CD4-positive, alpha-beta memory T cell (primary cell): ENCODE results near the gene ARSJ. TPM values are rescaled to one million over a fixed set of nuclear protein-coding genes. Genes with fewer than 3 reads are reported as not detected.

Experiments used
- CTCF ChIA-PET: fragments of 350-600 bp; sonication (Branson Sonifier 250); formaldehyde crosslinking; loops from one replicate; lab custom pipeline; 2021; ENCODE audit warnings: inconsistent platforms; ENCODE audit not compliant: partially characterized antibody; lab: Charles Lee
- POLR2A ChIA-PET: fragments of 350-600 bp; sonication (Branson Sonifier 250); formaldehyde crosslinking; loops from one replicate; lab custom pipeline; 2021; ENCODE audit not compliant: partially characterized antibody; lab: Charles Lee
- DNase-seq, 5 donors: peaks; one replicate each; pipeline versions ENCODE4 v3.0.0 to v3.0.0-alpha.2; 2020 to 2022; ENCODE audit warnings: mixed read lengths in 1 of 5
- H3K27ac ChIP-seq: one replicate; pipeline ENCODE4 v1.7.0; 2013; ENCODE audit warnings: low read depth, low read length
- H3K27me3 ChIP-seq: 2 replicates; pipeline ENCODE4 v1.7.0; 2013; ENCODE audit warnings: mild to moderate bottlenecking, low read length, moderate library complexity; ENCODE audit not compliant: insufficient read depth
- H3K36me3 ChIP-seq: 2 replicates; pipeline ENCODE4 v1.7.0; 2013; ENCODE audit warnings: mild to moderate bottlenecking, low read length, moderate library complexity; ENCODE audit not compliant: insufficient read depth
- H3K4me1 ChIP-seq: 2 replicates; pipeline ENCODE4 v1.7.0; 2013; ENCODE audit warnings: mild to moderate bottlenecking, low read length, moderate library complexity; ENCODE audit not compliant: insufficient read depth
- H3K4me3 ChIP-seq, 2 donors: one replicate each; pipeline ENCODE4 v1.7.0; 2013; ENCODE audit warnings: low read length in 2 of 2, mild to moderate bottlenecking in 1 of 2
- H3K9me3 ChIP-seq, 2 donors: one replicate each; pipeline ENCODE4 v1.7.0; 2013; ENCODE audit warnings: low read length in 2 of 2, control low read depth in 1 of 2; ENCODE audit not compliant: control insufficient read depth in 1 of 2
- H3K27ac Mint-ChIP-seq, 7 donors: one replicate each; pipeline ENCODE4 v1.8.0; 2020 to 2021; ENCODE audit warnings: mixed read lengths in 7 of 7, mild to moderate bottlenecking in 6 of 7, inconsistent platforms in 3 of 7, moderate library complexity in 3 of 7
- H3K27me3 Mint-ChIP-seq, 2 donors: one replicate each; pipeline ENCODE4 v1.8.0; 2020 to 2021; ENCODE audit warnings: mixed read lengths in 2 of 2
- H3K36me3 Mint-ChIP-seq, 2 donors: one replicate each; pipeline ENCODE4 v1.8.0; 2020 to 2021; ENCODE audit warnings: mixed read lengths in 2 of 2, inconsistent platforms in 1 of 2, mild to moderate bottlenecking in 1 of 2
- H3K4me1 Mint-ChIP-seq, 4 donors: one replicate each; pipeline ENCODE4 v1.8.0; 2020 to 2021; ENCODE audit warnings: mixed read lengths in 4 of 4, mild to moderate bottlenecking in 1 of 4
- H3K4me3 Mint-ChIP-seq, 8 donors: one replicate each; pipeline ENCODE4 v1.8.0; 2020 to 2021; ENCODE audit warnings: mixed read lengths in 8 of 8, mild to moderate bottlenecking in 7 of 8, moderate library complexity in 6 of 8, inconsistent platforms in 3 of 8
- H3K9me3 Mint-ChIP-seq, 8 donors: one replicate each; pipeline ENCODE4 v1.8.0; 2020 to 2021; ENCODE audit warnings: mixed read lengths in 8 of 8, mild to moderate bottlenecking in 5 of 8, inconsistent platforms in 3 of 8, moderate library complexity in 1 of 8
- intact Hi-C: fragments of 100-400 bp; cut with micrococcal nuclease; formaldehyde crosslinking; loops from one replicate; pipeline ENCODE4 v1.15.1; 2023
- polyA plus RNA-seq, 2 donors: library from polyadenylated mRNA; unstranded; fragments of 300-500 nt; fragmentation: Illumina TruSeq; gene quantifications; one replicate each; pipeline ENCODE4 v1.2.3, GENCODE V29; 2021
- total RNA-seq, 2 experiments: library from RNA; stranded (reverse); gene quantifications; one replicate each; pipeline ENCODE4 v1.2.3, GENCODE V29; 2021

The ARSJ gene
- total and polyA plus RNA-seq, 4 experiments from 2014 or later, result 0.15 to 0.17 (median 0.15) TPM; not detected in 1

- no peak for DNase-seq
- Mint-ChIP-seq H3K4me1 (peaks cover 11 to 41% (median 21%) of the 10 kb centered on the region in 4 donors), H3K9me3 (peaks cover 0 to 15% (median 9%) of the 10 kb centered on the region in 8 donors), H3K27ac (peak overlapping the region in 1 of 7 donors; percentile 5), H3K36me3 (peaks cover 0 to 3% of the 10 kb centered on the region in 2 donors), H3K27me3 (peaks cover 21 to 27% of the 10 kb centered on the region in 2 donors), H3K4me3 (peak overlapping the region in 3 of 8 donors; percentile 14 to 57 (median 22))
- no peaks in the 10 kb centered on the region for H3K36me3 ChIP-seq
- no peak overlapping the region for H3K27ac ChIP-seq
- ChIA-PET POLR2A (no interaction called here), CTCF (no interaction called here)
- no peaks in the 10 kb centered on the region for H3K9me3 ChIP-seq
- intact Hi-C loops, result no loop called here
- H3K27me3 ChIP-seq, result no peaks in the 10 kb centered on the region
- no peak overlapping the region for H3K4me3 ChIP-seq
- peaks cover 13% of the 10 kb centered on the region for H3K4me1 ChIP-seq
These were observed 2.5 kb downstream of the ARSJ start for GRCh38 chr4:113976741-113977525.

DNA sequence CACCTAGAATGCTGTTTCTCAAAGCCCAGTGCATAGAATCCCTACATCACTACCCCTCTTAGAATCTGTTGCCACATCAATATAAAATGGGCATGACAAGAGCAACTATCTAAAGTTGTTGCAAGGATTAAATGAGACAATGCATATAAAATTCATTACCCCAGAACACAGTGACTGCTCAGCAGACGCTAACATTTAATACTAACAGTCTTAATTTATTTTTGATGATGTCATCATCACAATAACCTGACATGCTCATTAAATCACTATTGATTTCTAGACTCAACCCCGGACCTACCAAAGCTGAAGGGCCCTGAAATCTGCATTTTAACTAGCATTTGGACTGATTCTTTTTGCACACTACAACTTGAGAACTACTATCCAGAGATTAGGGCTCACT is 3.9 kb downstream of the ARSJ start:
- no peak overlapping the region for H3K4me3 Mint-ChIP-seq
- peaks cover 0 to 3% of the 10 kb centered on the region in 2 donors for H3K36me3 Mint-ChIP-seq
- Histone ChIP-seq H3K4me1 (peaks cover 13% of the 10 kb centered on the region), H3K27ac (no peak overlapping the region), H3K9me3 (no peaks in the 10 kb centered on the region), H3K27me3 (no peaks in the 10 kb centered on the region), H3K36me3 (no peaks in the 10 kb centered on the region), H3K4me3 (no peak overlapping the region)
- H3K27me3 Mint-ChIP-seq, result peaks cover 12 to 17% of the 10 kb centered on the region in 2 donors
- peaks cover 11 to 36% (median 20%) of the 10 kb centered on the region in 4 donors for H3K4me1 Mint-ChIP-seq
- H3K27ac Mint-ChIP-seq, result no peak overlapping the region
- ChIA-PET POLR2A (no interaction called here), CTCF (no interaction called here)
- DNase-seq, result no peak
- intact Hi-C loops, result no loop called here
- peaks cover 0 to 15% (median 9%) of the 10 kb centered on the region in 8 donors for H3K9me3 Mint-ChIP-seq

- no peak overlapping the region for H3K4me3 Mint-ChIP-seq
- no peak overlapping the region for H3K4me3 ChIP-seq
- ChIA-PET POLR2A (no interaction called here), CTCF (no interaction called here)
- H3K9me3 ChIP-seq, result no peaks in the 10 kb centered on the region
- H3K9me3 Mint-ChIP-seq, result peaks cover 0 to 15% (median 9%) of the 10 kb centered on the region in 8 donors
- intact Hi-C loops, result no loop called here
- DNase-seq, result no peak
- H3K4me1 ChIP-seq, result peaks cover 4% of the 10 kb centered on the region
- peaks cover 0 to 3% of the 10 kb centered on the region in 2 donors for H3K36me3 Mint-ChIP-seq
- H3K4me1 Mint-ChIP-seq, result peaks cover 5 to 25% (median 10%) of the 10 kb centered on the region in 4 donors
- H3K27ac Mint-ChIP-seq, result no peak overlapping the region
- no peaks in the 10 kb centered on the region for H3K36me3 ChIP-seq
- H3K27ac ChIP-seq, result no peak overlapping the region
- peaks cover 2 to 15% of the 10 kb centered on the region in 2 donors for H3K27me3 Mint-ChIP-seq
- no peaks in the 10 kb centered on the region for H3K27me3 ChIP-seq
These were observed 5.0 kb downstream of the ARSJ start for GRCh38 chr4:113974467-113974866.

GRCh38 chr4:113973345-113973744 is 6.1 kb downstream of the ARSJ start:
- peaks cover 0 to 3% of the 10 kb centered on the region in 2 donors for H3K36me3 Mint-ChIP-seq
- DNase-seq, result no peak
- no peak overlapping the region for H3K27ac ChIP-seq
- no peaks in the 10 kb centered on the region for H3K9me3 ChIP-seq
- H3K4me3 Mint-ChIP-seq, result no peak overlapping the region
- H3K27me3 Mint-ChIP-seq, result peaks cover 2 to 11% of the 10 kb centered on the region in 2 donors
- H3K4me1 Mint-ChIP-seq, result peaks cover 2 to 13% (median 5%) of the 10 kb centered on the region in 4 donors
- no peaks in the 10 kb centered on the region for H3K36me3 ChIP-seq
- ChIA-PET CTCF (no interaction called here), POLR2A (no interaction called here)
- H3K27me3 ChIP-seq, result no peaks in the 10 kb centered on the region
- H3K4me3 ChIP-seq, result no peak overlapping the region
- intact Hi-C loops, result no loop called here
- H3K27ac Mint-ChIP-seq, result no peak overlapping the region
- H3K4me1 ChIP-seq, result no peaks in the 10 kb centered on the region
- H3K9me3 Mint-ChIP-seq, result peaks cover 0 to 15% (median 10%) of the 10 kb centered on the region in 8 donors

GRCh38 chr4:113972781-113973180 is 6.7 kb downstream of the ARSJ start:
- Mint-ChIP-seq H3K4me3 (no peak overlapping the region), H3K27ac (peak overlapping the region in 1 of 7 donors; percentile 10), H3K9me3 (peaks cover 0 to 15% (median 10%) of the 10 kb centered on the region in 8 donors)

DNA sequence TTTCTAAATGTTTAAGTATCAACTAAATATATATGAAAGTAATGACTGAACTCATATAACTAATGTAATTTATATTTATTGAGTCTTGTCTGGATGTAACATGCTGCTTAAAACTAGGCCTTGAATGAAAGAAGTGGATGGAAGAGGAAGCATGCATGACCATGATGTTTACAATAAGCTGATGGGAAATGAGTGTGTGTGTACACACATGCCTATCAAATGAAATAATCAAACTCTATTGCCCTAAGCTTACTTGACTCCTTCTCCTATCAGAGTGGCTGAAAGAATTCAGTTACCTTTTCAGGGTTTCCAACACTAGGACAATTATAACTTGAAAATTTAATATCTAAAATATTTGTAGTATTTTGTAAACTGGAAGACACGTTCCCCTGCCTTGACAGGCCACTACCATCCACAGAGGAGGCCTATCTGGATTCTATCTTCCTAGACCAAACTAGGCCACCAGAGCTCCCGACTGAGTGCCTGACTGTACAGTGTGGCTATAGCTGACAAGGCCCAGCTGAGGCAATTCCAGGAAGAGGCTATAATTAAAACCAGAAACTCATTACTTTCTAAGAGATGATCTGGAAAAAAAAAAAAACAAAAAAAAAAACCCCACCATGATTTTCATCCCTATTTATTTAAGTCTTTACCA is 7.6 kb downstream of the ARSJ start:
- H3K36me3 Mint-ChIP-seq, result peaks cover 0 to 3% of the 10 kb centered on the region in 2 donors
- no peaks in the 10 kb centered on the region for H3K9me3 ChIP-seq
- H3K36me3 ChIP-seq, result no peaks in the 10 kb centered on the region
- H3K9me3 Mint-ChIP-seq, result peaks cover 0 to 15% (median 10%) of the 10 kb centered on the region in 8 donors
- H3K27me3 Mint-ChIP-seq, result peaks cover 0 to 11% of the 10 kb centered on the region in 2 donors
- no peak overlapping the region for H3K27ac Mint-ChIP-seq
- H3K27me3 ChIP-seq, result no peaks in the 10 kb centered on the region
- H3K4me3 Mint-ChIP-seq, result no peak overlapping the region
- H3K4me1 ChIP-seq, result no peaks in the 10 kb centered on the region
- no peak overlapping the region for H3K27ac ChIP-seq
- intact Hi-C loops, result no loop called here
- H3K4me3 ChIP-seq, result no peak overlapping the region
- ChIA-PET CTCF (no interaction called here), POLR2A (no interaction called here)
- DNase-seq, result no peak
- H3K4me1 Mint-ChIP-seq, result peaks cover 0 to 2% (median under 1%) of the 10 kb centered on the region in 4 donors

More at GRCh38 chr4:113972781-113973180, 6.7 kb downstream of the ARSJ start:
- ChIA-PET CTCF (no interaction called here), POLR2A (no interaction called here)
- Histone ChIP-seq H3K27ac (no peak overlapping the region), H3K9me3 (no peaks in the 10 kb centered on the region), H3K27me3 (no peaks in the 10 kb centered on the region), H3K4me3 (no peak overlapping the region), H3K4me1 (no peaks in the 10 kb centered on the region), H3K36me3 (no peaks in the 10 kb centered on the region)
- intact Hi-C loops, result no loop called here
- no peak for DNase-seq
- H3K36me3 Mint-ChIP-seq, result peaks cover 0 to 3% of the 10 kb centered on the region in 2 donors
- peaks cover under 1 to 11% (median 3%) of the 10 kb centered on the region in 4 donors for H3K4me1 Mint-ChIP-seq
- H3K27me3 Mint-ChIP-seq, result peaks cover 2 to 11% of the 10 kb centered on the region in 2 donors

GRCh38 chr4:113969709-113970334 is 9.6 kb downstream of the ARSJ start:
- no peaks in the 10 kb centered on the region for H3K4me1 ChIP-seq
- ChIA-PET CTCF (no interaction called here), POLR2A (no interaction called here)
- no peaks in the 10 kb centered on the region for H3K27me3 ChIP-seq
- no peaks in the 10 kb centered on the region for H3K9me3 ChIP-seq
- no peaks in the 10 kb centered on the region for H3K36me3 ChIP-seq
- Mint-ChIP-seq H3K36me3 (peaks cover 0 to 3% of the 10 kb centered on the region in 2 donors), H3K4me3 (no peak overlapping the region), H3K9me3 (peaks cover 0 to 15% (median 10%) of the 10 kb centered on the region in 8 donors), H3K27me3 (peaks cover 0 to 10% of the 10 kb centered on the region in 2 donors), H3K27ac (no peak overlapping the region), H3K4me1 (no peaks in the 10 kb centered on the region)
- intact Hi-C loops, result no loop called here
- H3K27ac ChIP-seq, result no peak overlapping the region
- no peak for DNase-seq
- no peak overlapping the region for H3K4me3 ChIP-seq
